ENCODE results near the gene LTBP1. TPM values are rescaled to one million over a fixed set of nuclear protein-coding genes. Genes with fewer than 3 reads are reported as not detected.
A peak's percentile ranks its signal among the peaks of the same experiment; 100 is the strongest.

The LTBP1 gene
- total and polyA plus RNA-seq, 4 donors, result 5.8 to 57.6 (median 10.2) TPM

DNA sequence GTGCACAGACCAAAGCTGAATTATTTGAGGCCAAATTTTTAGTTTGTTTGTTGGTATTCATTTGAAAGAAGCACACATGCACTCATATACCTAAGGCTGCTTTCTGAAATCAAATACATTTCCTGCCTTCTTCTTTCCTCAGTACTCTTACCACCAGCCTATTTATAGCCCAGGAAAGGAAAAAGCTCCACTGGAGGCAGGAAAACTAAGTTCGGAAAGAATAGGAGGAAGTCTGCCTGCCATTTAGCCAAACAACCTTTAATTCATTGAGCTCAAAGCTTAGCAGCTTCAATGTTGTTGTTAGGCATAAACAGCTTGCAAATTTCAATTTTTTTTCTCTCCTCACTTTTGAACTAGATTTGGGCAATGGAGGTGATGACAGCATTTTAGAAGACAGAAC lies 489.3 kb downstream of the LTBP1 start (continued):
- TF ChIP-seq, protein P1, sequence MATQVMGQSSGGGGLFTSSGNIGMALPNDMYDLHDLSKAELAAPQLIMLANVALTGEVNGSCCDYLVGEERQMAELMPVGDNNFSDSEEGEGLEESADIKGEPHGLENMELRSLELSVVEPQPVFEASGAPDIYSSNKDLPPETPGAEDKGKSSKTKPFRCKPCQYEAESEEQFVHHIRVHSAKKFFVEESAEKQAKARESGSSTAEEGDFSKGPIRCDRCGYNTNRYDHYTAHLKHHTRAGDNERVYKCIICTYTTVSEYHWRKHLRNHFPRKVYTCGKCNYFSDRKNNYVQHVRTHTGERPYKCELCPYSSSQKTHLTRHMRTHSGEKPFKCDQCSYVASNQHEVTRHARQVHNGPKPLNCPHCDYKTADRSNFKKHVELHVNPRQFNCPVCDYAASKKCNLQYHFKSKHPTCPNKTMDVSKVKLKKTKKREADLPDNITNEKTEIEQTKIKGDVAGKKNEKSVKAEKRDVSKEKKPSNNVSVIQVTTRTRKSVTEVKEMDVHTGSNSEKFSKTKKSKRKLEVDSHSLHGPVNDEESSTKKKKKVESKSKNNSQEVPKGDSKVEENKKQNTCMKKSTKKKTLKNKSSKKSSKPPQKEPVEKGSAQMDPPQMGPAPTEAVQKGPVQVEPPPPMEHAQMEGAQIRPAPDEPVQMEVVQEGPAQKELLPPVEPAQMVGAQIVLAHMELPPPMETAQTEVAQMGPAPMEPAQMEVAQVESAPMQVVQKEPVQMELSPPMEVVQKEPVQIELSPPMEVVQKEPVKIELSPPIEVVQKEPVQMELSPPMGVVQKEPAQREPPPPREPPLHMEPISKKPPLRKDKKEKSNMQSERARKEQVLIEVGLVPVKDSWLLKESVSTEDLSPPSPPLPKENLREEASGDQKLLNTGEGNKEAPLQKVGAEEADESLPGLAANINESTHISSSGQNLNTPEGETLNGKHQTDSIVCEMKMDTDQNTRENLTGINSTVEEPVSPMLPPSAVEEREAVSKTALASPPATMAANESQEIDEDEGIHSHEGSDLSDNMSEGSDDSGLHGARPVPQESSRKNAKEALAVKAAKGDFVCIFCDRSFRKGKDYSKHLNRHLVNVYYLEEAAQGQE (IDR thresholded peaks at IDR 0.05), result no peak
- no peak for TF ChIP-seq FOXA1 (IDR thresholded peaks at IDR 0.05)
- TF ChIP-seq JUND (IDR thresholded peaks at IDR 0.05), result no peak

- no peak for DNase-seq (ENCODE audit: low spot score)
- Histone ChIP-seq H3K4me3 (ENCODE audit: low read depth in 1 of 3, low read length in 3 of 3) (peak overlapping the region in 1 of 3 donors; percentile 14), H3K27me3 (ENCODE audit: control insufficient read depth in 4 of 4, insufficient read depth in 4 of 4, low read length in 3 of 4) (no peaks in the 10 kb centered on the region), H3K9me3 (ENCODE audit: control insufficient read depth in 4 of 4, low read length in 3 of 4) (no peaks in the 10 kb centered on the region), H3K36me3 (ENCODE audit: control insufficient read depth in 4 of 4, insufficient read depth in 3 of 4, low read depth in 1 of 4, low read length in 3 of 4) (no peaks in the 10 kb centered on the region), H3K4me1 (ENCODE audit: control insufficient read depth in 4 of 4, insufficient read depth in 4 of 4, low read length in 3 of 4) (no peaks in the 10 kb centered on the region), H3K9ac (ENCODE audit: low read depth in 1 of 2, low read length in 2 of 2) (peak overlapping the region in 1 of 2 donors; percentile 1), H3K27ac (ENCODE audit: low read depth in 1 of 2, low read length in 2 of 2) (no peak overlapping the region)
- TF ChIP-seq GABPA (IDR thresholded peaks at IDR 0.05 in 1 of 2, conservative IDR thresholded peaks at IDR 0.05 in 1 of 2) (no peak), JUND (IDR thresholded peaks at IDR 0.05) (no peak), TAF1 (conservative IDR thresholded peaks at IDR 0.05) (no peak), MAX (IDR thresholded peaks at IDR 0.05) (no peak), YY1 (IDR thresholded peaks at IDR 0.05) (no peak), FOXA1 (IDR thresholded peaks at IDR 0.05) (no peak), FOXA2 (IDR thresholded peaks at IDR 0.05) (no peak), HNF4A (conservative IDR thresholded peaks at IDR 0.05) (no peak), HNF4G (IDR thresholded peaks at IDR 0.05) (no peak), SP1 (IDR thresholded peaks at IDR 0.05) (no peak), NR2F2 (IDR thresholded peaks at IDR 0.05) (no peak), RXRA (IDR thresholded peaks at IDR 0.05) (no peak), EGR1 (IDR thresholded peaks at IDR 0.05; ENCODE audit: low read depth in 2 of 2) (no peak), RAD21 (IDR thresholded peaks at IDR 0.05) (no peak)
- TF ChIP-seq, protein P2, sequence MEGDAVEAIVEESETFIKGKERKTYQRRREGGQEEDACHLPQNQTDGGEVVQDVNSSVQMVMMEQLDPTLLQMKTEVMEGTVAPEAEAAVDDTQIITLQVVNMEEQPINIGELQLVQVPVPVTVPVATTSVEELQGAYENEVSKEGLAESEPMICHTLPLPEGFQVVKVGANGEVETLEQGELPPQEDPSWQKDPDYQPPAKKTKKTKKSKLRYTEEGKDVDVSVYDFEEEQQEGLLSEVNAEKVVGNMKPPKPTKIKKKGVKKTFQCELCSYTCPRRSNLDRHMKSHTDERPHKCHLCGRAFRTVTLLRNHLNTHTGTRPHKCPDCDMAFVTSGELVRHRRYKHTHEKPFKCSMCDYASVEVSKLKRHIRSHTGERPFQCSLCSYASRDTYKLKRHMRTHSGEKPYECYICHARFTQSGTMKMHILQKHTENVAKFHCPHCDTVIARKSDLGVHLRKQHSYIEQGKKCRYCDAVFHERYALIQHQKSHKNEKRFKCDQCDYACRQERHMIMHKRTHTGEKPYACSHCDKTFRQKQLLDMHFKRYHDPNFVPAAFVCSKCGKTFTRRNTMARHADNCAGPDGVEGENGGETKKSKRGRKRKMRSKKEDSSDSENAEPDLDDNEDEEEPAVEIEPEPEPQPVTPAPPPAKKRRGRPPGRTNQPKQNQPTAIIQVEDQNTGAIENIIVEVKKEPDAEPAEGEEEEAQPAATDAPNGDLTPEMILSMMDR (IDR thresholded peaks at IDR 0.05; ENCODE audit: low read depth, low read length, missing input control), result no peak
- TF ChIP-seq, protein P3, sequence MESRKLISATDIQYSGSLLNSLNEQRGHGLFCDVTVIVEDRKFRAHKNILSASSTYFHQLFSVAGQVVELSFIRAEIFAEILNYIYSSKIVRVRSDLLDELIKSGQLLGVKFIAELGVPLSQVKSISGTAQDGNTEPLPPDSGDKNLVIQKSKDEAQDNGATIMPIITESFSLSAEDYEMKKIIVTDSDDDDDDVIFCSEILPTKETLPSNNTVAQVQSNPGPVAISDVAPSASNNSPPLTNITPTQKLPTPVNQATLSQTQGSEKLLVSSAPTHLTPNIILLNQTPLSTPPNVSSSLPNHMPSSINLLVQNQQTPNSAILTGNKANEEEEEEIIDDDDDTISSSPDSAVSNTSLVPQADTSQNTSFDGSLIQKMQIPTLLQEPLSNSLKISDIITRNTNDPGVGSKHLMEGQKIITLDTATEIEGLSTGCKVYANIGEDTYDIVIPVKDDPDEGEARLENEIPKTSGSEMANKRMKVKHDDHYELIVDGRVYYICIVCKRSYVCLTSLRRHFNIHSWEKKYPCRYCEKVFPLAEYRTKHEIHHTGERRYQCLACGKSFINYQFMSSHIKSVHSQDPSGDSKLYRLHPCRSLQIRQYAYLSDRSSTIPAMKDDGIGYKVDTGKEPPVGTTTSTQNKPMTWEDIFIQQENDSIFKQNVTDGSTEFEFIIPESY (IDR thresholded peaks at IDR 0.05), result no peak
- TF ChIP-seq, protein P4, sequence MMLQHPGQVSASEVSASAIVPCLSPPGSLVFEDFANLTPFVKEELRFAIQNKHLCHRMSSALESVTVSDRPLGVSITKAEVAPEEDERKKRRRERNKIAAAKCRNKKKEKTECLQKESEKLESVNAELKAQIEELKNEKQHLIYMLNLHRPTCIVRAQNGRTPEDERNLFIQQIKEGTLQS (IDR thresholded peaks at IDR 0.05), result no peak
- TF ChIP-seq, protein P1 (IDR thresholded peaks at IDR 0.05), result no peak
- 68% methylated on average over 4 of the region's 4 CpGs for WGBS
Measured at GRCh38 chr2:33437297-33437696, 490.5 kb downstream of the LTBP1 start.

Data from liver (tissue), 9 donors.